NCI-H2107 treated with DMSO at 0.1 percent for 48 hours (cell line): ENCODE measurements around the gene ITPR1.

Experiments used
- DNase-seq: peaks from one replicate; lab custom pipeline; 2025; ENCODE audit not compliant: unreplicated experiment; lab: John Stamatoyannopoulos, UW

ITPR1 gene

DNA sequence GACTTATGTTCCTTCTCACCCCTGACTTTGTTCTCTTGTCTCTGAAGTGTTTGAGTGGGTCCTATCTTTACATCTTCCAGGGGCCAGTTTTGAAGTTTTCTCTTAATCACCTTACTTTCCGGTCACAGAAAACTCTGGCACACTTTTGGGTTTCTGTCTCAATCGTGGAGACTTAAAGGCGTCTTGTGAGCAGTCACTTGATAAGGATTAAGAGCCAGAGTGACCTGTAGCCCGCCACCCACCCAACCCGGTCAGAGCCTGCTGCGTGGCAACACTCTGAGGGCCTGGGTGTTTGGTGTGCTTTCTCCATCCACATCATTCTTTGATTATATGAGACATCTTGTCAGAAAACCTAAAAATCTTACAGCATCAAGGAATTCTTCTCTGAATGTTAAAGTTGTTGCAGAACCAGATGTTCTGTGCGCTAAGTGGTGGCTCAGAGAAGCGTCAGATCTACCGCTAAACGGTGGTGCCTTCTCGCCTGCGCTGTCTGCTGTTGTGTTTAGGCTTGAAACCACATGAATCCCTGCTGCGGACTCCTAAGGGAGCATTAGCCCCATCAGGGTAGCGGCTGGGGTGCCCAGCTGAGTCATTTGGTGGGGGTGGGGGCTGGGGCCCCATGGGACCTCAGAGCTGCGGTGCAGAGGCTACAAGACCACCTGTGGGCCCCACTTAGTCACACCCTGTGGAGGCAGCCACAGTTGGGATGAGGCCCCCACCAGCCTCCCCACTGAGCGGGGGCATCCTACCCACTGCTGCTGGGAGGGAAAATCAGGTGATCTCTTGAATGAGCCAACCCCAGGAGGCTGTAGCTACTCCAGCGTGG is 327.4 kb downstream of the ITPR1 start:
- no peak for DNase-seq

DNA sequence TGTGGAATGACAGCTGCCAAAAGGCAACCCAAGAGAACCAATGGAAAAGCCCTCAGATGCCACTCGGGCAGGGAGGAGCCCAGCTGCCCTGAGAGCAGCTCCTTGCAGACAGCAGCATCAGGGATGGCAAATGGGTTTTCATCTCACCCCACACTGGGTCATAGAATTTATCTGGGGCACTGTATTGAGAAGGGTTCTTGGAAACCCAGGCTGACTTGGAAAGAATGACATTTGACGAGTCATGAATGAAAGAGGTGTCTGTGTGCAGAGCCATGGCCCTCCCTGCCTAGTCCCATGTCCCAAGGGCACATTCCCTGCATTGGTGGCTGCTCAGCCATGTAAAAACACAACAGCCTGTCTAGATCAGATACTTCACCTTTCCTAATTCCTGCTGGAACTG is 328.2 kb downstream of the ITPR1 start:
- no peak for DNase-seq

DNA sequence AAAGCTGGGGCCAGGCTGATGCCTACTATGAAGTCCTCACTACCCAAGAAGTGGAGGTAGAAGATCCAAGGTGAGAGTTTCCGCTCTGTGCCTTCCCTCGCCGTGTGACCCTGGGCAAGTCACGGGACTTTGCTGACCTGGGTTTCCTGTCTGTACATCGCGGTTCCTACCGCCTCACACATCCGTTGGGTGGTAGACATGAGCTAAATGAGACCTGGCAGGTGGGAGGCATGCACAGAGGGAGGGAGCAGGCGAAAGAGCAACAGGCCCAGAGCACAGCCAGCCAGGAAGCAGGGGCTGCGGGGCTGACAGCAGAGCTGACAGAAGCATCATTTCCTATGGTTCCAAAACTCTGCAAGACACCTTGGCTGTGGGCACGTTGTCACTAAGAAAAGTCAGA is 328.8 kb downstream of the ITPR1 start:
- no peak for DNase-seq

GRCh38 chr3:4822568-4822967 is 329.4 kb downstream of the ITPR1 start:
- no peak for DNase-seq

DNA sequence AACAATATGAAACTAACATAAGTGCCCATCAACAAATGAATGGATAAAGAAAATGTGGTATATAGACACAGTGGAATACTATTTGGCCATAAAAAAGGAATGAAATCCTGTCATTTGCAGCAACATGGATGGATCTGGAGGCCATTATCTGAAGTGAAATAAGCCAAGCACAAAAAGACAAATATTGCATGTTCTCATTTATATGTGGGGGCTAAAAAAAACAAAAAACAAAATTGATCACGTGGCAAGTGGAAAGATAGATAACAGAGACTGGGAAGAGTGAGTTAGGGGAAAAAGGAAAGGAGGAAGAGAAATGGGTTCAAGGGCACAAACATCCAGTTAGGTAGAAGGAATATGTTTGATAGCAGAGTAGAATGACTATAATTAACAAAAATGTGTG is 330.2 kb downstream of the ITPR1 start:
- DNase-seq = no peak

DNA sequence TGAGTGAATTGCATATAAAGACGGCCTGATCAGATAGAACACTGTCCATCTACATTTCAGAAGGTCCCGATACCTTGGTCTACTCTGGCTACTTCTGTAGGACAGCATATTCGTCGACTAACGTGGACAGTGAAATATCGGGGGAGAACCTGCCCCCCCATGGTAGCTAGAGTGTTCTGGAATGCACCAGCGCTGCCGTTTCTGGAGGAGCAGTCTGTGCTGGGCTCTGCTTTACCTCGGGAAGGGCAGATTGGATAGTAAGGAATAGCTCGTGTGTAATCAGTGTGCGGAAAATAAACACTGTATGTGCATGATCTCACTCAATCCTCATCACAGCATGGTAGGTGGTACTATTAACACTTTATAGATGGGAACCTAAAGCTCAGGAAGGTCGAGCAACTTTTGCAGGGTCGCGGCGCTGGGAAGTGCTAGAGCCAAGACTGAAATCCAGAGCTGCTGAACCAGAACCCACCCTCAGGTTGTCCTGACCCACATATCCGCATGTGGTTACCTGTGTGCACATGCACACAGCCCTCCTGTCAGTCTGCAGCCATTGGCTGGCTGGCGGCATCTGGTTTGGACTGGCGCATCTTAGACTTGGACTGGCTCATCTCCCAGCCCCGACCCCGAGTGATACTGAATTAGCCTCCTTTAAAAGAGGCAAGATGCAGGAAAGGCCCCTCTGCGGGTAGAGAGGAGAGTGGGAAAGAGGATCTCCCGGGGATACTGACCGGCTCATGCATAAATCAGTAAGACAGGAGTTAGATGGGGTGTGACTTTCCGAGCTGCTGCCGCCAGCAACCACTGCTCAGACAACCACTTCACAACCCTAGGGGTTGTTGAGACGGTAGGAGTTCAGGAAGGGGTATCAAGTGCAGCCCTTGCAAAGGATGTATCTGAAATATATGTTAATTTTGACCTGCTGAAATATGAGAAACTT is 331.1 kb downstream of the ITPR1 start:
- no peak for DNase-seq

DNA sequence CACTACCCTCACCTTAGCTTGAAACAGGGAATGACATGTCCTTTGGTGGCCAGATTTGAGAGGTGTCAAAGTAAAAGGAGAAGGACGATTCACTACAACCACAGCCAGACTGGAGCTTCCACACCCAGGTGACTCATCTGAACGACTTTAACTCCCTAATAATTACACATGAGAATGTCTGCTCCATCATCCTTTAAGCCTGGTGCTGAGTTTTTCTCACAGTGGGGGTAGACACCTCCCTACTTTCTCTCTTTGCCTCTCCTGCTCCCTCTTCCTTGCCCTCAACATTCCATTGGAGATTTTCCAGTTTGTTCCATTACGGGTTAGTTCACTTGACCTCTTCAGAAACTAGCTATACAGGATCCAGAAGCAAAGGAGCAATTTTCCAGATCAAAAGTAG is 331.8 kb downstream of the ITPR1 start:
- no peak for DNase-seq

DNA sequence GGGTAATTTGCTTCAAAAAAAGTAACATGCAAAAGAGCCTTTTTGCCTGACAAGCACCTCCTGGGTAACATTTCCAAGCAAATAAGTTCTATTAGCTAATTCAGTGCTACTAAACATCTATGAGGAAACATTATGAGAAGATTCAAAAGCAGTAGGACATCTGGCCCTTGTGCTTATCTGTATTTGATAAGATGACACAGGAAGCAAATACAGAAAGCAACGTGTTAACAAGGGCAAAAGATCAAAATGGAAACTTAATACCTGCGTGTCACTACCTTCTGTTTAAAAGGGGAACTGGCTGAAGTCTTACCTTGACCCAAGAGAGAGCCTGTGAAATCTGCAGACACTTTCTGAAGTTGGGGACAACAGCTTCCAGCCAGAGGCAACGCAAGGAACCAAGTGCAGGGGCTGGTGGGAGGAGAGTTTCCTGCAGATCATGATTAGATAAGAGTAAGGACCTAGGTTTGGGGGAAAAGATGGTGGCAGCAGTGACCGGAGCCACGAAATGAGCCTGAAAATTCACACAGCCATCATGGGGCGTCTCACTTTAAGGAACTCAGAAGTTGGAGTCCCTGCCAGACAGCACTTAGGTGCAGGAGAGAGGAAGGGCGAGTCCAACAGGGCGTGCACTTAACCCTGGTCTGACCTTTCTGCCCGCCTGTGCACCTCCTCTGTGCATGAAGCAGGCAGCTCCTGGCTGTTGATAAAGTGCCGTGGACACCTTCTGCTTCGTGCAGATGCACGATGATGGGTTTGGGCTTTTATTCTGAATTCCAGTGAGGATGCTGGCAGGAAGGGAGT is 332.5 kb downstream of the ITPR1 start:
- no peak for DNase-seq

DNA sequence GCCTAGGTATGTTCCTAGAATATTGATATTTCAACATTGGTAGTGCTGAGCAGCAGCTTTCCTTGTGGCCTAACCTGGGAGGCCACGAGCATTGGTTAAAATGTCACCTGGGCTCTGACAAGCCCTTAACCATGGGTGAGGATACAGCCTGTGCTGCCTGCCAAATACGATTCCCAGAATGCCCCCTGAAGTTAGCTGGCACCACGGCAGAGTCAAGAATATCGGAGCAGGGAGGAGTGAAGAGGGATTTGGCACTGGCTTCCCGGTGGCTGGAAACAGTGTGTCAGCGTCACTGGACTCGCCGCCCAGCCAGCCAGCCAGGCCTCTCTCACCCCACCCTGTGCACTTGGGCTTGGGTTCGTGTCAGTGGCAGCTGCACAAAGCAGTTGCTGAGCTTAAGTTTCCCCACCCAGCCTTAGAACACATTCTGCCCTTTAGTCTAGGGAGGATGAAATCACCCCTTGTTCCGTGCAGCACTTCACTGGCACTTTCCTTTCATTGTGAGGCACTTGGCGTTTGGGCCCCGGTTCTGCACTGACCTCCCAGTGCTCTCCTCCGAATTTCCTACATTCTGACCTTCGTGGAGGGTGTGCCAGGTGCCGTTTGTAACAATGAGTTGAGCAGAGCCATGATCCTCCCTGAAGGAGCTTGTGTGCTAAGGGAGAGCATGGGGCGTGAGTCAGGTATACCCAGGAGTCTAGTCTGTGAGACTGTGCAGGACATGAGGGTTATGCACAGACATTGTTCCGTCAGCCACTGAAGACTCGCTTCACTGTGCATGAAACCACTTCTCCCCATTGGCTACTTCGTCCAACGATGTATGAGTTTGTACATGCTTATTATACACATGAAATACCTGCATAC is 333.3 kb downstream of the ITPR1 start:
- no peak for DNase-seq

DNA sequence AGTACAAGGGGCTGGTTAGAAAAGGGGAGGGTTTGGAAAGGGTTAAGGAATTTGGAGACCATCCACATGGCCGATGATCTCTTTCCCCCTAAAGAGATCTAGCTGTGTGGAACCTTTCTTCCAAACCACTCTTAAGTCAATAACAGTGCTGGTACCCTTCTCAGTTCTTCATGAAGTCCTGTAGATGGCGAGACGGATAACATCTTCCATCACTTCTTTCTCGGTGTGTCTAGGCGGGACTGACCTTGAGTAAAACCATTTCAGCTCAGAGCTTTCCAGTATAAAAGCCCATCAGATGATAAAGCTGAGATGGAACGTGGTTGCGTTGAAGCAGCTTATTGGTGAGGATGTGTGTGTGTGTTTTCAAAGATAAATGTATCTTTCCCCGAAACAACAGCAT is 334.6 kb downstream of the ITPR1 start:
- DNase-seq = no peak

GRCh38 chr3:4828279-4829030 is 335.3 kb downstream of the ITPR1 start:
- no peak for DNase-seq

- DNase-seq = no peak
These were observed 335.9 kb downstream of the ITPR1 start for GRCh38 chr3:4829031-4829394.

- no peak for DNase-seq
These were observed 337.4 kb downstream of the ITPR1 start for GRCh38 chr3:4830586-4830914.

DNA sequence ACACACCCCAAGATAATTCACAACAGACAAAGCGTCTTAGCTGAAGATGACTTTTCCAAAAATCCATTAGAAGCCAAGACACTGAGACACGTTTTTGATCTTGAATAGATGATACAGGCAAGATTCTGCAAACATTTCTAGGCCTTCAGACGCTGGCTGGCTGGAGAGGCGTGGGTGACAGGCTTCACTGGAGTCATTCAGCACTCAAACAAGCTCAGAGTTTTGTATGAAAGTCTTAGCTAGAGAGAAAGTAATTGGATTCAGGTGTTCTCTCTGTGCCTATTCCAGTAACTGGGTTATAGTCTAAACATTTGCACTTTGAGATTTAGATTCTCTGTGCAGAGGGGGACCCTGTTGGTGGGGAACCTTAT is 338.4 kb downstream of the ITPR1 start:
- DNase-seq = no peak

- no peak for DNase-seq
These were observed 340.3 kb downstream of the ITPR1 start for GRCh38 chr3:4833471-4833870.

- no peak for DNase-seq
These were observed 341.3 kb downstream of the ITPR1 start for GRCh38 chr3:4834403-4834866.

DNA sequence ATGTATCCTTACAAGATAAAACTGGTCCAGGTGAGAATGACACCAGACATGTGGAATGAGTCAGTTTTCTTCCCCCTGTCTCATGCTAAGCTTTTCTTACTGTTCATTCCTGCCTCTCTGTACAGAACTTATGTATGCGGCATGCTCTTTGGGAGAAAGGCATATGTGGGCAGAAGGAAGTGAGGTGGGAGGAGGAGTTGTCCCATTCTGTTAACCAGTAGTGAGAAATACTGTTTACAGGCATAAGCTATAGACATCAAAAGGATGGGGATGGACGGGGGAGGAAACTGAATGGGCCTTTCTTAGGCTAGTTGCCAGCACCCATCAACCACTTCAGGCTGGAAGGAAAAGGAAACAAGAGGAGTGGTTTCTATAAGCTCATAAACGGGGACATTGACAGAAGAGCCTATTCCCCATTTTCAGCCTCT is 342.5 kb downstream of the ITPR1 start:
- DNase-seq = peak; percentile 1

DNA sequence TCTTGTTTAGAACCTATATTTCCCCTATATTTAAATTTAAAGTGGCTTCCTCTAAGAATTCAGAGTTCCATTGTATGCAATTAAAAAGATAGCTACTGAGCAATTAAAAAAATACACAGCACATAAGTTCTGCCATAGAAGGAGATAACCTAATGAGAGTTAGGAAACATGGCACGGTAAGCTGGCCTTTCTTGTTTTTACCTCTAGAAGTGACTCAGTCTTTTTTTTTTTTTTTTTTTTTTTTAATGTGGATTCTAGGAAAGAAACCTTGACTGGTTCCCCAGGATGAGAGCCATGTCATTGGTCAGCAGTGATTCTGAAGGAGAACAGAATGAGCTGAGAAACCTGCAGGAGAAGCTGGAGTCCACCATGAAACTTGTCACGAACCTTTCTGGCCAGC is 343.4 kb downstream of the ITPR1 start:
- DNase-seq = no peak

GRCh38 chr3:4837374-4837930 is 344.3 kb downstream of the ITPR1 start:
- no peak for DNase-seq
